MM.1S (cell line): Measurements from ENCODE around the gene ACTA1.

ENCODE experiments used
- DNase-seq: peaks from one replicate; pipeline ENCODE4 v3.0.0-alpha.2; 2015
- H2AFZ ChIP-seq: fragments of 300-600 bp; sonication (generic); 2 replicates; pipeline ENCODE4 v1.6.0; 2016; ENCODE audit warnings: antibody characterized with exemption, low read length
- H3F3A ChIP-seq: fragments of 300-600 bp; sonication (generic); 2 replicates; pipeline ENCODE4 v1.6.1; 2016; ENCODE audit warnings: mild to moderate bottlenecking, antibody characterized with exemption, low read length, moderate library complexity, mixed read lengths; ENCODE audit not compliant: insufficient read depth
- H3K27ac ChIP-seq: fragments of 300-600 bp; sonication (generic); 2 replicates; pipeline ENCODE4 v1.5.1; 2016; ENCODE audit warnings: mild to moderate bottlenecking, low read length
- H3K27me3 ChIP-seq: fragments of 300-600 bp; sonication (generic); replicated peaks from 2 replicates; pipeline ENCODE4 v1.6.0; 2016; ENCODE audit warnings: low read length; ENCODE audit not compliant: insufficient read depth
- H3K36me3 ChIP-seq: fragments of 300-600 bp; sonication (generic); replicated peaks from 2 replicates; pipeline ENCODE4 v1.6.1; 2016; ENCODE audit warnings: mild to moderate bottlenecking, low read length, mixed read lengths; ENCODE audit not compliant: insufficient read depth
- H3K4me1 ChIP-seq: fragments of 300-600 bp; sonication (generic); 2 replicates; pipeline ENCODE4 v1.6.1; 2016; ENCODE audit warnings: low read length, mixed read lengths
- H3K4me2 ChIP-seq: fragments of 300-600 bp; sonication (generic); 2 replicates; pipeline ENCODE4 v1.6.0; 2016; ENCODE audit warnings: low read depth, low read length
- H3K4me3 ChIP-seq: fragments of 300-600 bp; sonication (generic); 2 replicates; pipeline ENCODE4 v1.5.1; 2016; ENCODE audit warnings: low read length, mixed read lengths
- H3K79me2 ChIP-seq: fragments of 300-600 bp; sonication (generic); 2 replicates; pipeline ENCODE4 v1.6.1; 2016; ENCODE audit warnings: mixed run types, low read length, mixed read lengths
- H3K9ac ChIP-seq: fragments of 300-600 bp; sonication (generic); 2 replicates; pipeline ENCODE4 v1.6.1; 2016; ENCODE audit warnings: low read length, mixed read lengths
- H3K9me2 ChIP-seq: fragments of 300-600 bp; sonication (generic); replicated peaks from 2 replicates; pipeline ENCODE4 v1.6.1; 2016; ENCODE audit warnings: mild to moderate bottlenecking, low read length, mixed read lengths; ENCODE audit not compliant: insufficient read depth
- H3K9me3 ChIP-seq: fragments of 300-600 bp; sonication (generic); replicated peaks from 2 replicates; pipeline ENCODE4 v1.6.1; 2016; ENCODE audit warnings: mild to moderate bottlenecking, low read length, mixed read lengths; ENCODE audit not compliant: insufficient read depth
- H4K20me1 ChIP-seq: fragments of 300-600 bp; sonication (generic); 2 replicates; pipeline ENCODE4 v1.6.1; 2016; ENCODE audit warnings: mild to moderate bottlenecking, low read length, moderate library complexity, mixed read lengths; ENCODE audit not compliant: insufficient read depth
- CTCF ChIP-seq: fragments of 300-600 bp; sonication (generic); IDR thresholded peaks from 2 replicates; pipeline ENCODE4 v1.5.1; 2016; ENCODE audit warnings: antibody characterized with exemption, low read length, mixed read lengths
- EZH2 ChIP-seq: fragments of 300-600 bp; sonication (generic); optimal IDR thresholded peaks from 2 replicates; pipeline ENCODE3; 2017; ENCODE audit warnings: low read depth, mild to moderate bottlenecking, antibody characterized with exemption, low read length, mixed read lengths
- EZH2phosphoT487 ChIP-seq: fragments of 300-600 bp; sonication (generic); IDR thresholded peaks from 2 replicates; pipeline ENCODE4 v1.6.1; 2018; ENCODE audit warnings: antibody characterized with exemption, low read length

The ACTA1 gene

GRCh38 chr1:229438021-229438420 is 4.1 kb upstream of the ACTA1 start:
- DNase-seq: peak; percentile 48
- no peak overlapping the region for H2AFZ ChIP-seq
- H3K27ac ChIP-seq: no peak overlapping the region
- no peaks in the 10 kb centered on the region; the same call in 1 of the 2 replicates for H4K20me1 ChIP-seq
- peaks cover 28% of the 10 kb centered on the region for H3K4me1 ChIP-seq
- no peak overlapping the region for H3K4me2 ChIP-seq
- H3K9me2 ChIP-seq: no peaks in the 10 kb centered on the region
- 0 out of 2 replicates have a peak, but pooled peaks cover 6% of the 10 kb centered on the region for H3K36me3 ChIP-seq
- no peak overlapping the region for H3K4me3 ChIP-seq
- peaks cover 18% of the 10 kb centered on the region for H3F3A ChIP-seq
- H3K9ac ChIP-seq: no peak overlapping the region
- no peaks in the 10 kb centered on the region for H3K79me2 ChIP-seq
- H3K9me3 ChIP-seq: no peaks in the 10 kb centered on the region
- TF ChIP-seq EZH2: no peak
- no peak for TF ChIP-seq EZH2phosphoT487
- no peak for TF ChIP-seq CTCF
- H3K27me3 ChIP-seq: 0 out of 2 replicates have a peak, but pooled peaks cover 10% of the 10 kb centered on the region

- no peak for DNase-seq
- 0 out of 2 replicates have a peak, but pooled peaks cover 6% of the 10 kb centered on the region for H3K36me3 ChIP-seq
- no peaks in the 10 kb centered on the region for H3K9me2 ChIP-seq
- TF ChIP-seq EZH2 (no peak), CTCF (no peak), EZH2phosphoT487 (no peak)
- no peak overlapping the region for H3K4me3 ChIP-seq
- H3K4me1 ChIP-seq: peaks cover 28% of the 10 kb centered on the region
- H3K4me2 ChIP-seq: no peak overlapping the region
- no peak overlapping the region for H3K9ac ChIP-seq
- no peaks in the 10 kb centered on the region for H3K79me2 ChIP-seq
- no peak overlapping the region for H2AFZ ChIP-seq
- no peak overlapping the region for H3K27ac ChIP-seq
- no peaks in the 10 kb centered on the region; the same call in 1 of the 2 replicates for H4K20me1 ChIP-seq
- 0 out of 2 replicates have a peak, but pooled peaks cover 12% of the 10 kb centered on the region for H3K27me3 ChIP-seq
- H3F3A ChIP-seq: peaks cover 18% of the 10 kb centered on the region
- no peaks in the 10 kb centered on the region for H3K9me3 ChIP-seq
Observed at GRCh38 chr1:229437443-229437842, 3.5 kb upstream of the ACTA1 start.

- 0 out of 2 replicates have a peak, but pooled peaks cover 12% of the 10 kb centered on the region for H3K27me3 ChIP-seq
- no peaks in the 10 kb centered on the region for H3K9me3 ChIP-seq
- no peak overlapping the region for H2AFZ ChIP-seq
- no peaks in the 10 kb centered on the region; the same call in 1 of the 2 replicates for H4K20me1 ChIP-seq
- peaks cover 7% of the 10 kb centered on the region for H3F3A ChIP-seq
- no peaks in the 10 kb centered on the region for H3K9me2 ChIP-seq
- H3K9ac ChIP-seq: no peak overlapping the region
- H3K27ac ChIP-seq: no peak overlapping the region
- H3K79me2 ChIP-seq: no peaks in the 10 kb centered on the region
- H3K4me1 ChIP-seq: peaks cover 17% of the 10 kb centered on the region
- TF ChIP-seq EZH2phosphoT487 (no peak), EZH2 (no peak), CTCF (no peak)
- DNase-seq: no peak
- H3K4me2 ChIP-seq: no peak overlapping the region
- H3K36me3 ChIP-seq: 0 out of 2 replicates have a peak, but pooled peaks cover 6% of the 10 kb centered on the region
- H3K4me3 ChIP-seq: no peak overlapping the region
Observed at GRCh38 chr1:229436201-229436600, 2.3 kb upstream of the ACTA1 start.
